ENCODE data around the gene CIZ1.

CIZ1 gene

DNA sequence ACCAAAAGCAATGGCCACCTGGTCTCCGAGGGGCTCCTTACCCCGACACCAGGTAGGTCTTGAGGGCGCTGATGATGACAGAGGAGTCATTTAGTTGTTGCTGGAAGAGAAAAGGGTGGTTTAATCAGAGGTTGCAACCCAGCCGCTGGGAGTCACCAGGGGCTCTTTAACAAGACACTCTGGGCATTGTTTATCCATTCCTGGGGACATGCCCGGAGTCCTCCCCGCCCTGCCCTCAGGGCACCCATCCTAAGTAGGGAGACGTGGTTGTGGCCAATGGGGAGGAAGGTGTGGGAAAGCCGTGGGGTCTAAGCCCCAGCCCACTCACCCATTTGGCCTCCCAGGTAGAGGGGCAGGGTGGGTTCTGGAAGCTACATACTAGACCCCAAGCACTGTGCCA lies 66.9 kb downstream of the CIZ1 start:
- no peak for DNase-seq

- DNase-seq, result no peak
These were observed 67.8 kb downstream of the CIZ1 start for GRCh38 chr9:128123451-128124080.

DNA sequence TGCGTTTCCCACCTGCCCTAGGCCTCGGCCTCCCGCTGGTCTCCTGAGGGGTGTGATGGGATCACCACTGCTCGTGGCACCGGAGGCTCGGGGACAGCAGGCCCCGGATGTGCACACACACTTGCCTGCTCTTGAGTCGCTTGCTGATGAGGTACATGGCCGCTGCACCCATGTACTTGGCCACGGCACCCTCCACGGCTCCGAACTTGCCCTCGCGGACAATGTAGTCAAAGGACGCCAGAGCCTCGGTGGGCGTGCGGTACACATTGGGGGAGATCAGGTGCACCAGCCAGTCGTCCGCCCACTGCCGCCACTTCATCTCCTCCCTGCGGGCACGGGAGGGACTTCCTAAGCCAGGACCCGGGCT lies 68.6 kb downstream of the CIZ1 start:
- DNase-seq, result no peak

GRCh38 chr9:128121924-128122808 lies 69.2 kb downstream of the CIZ1 start:
- DNase-seq, result no peak

DNA sequence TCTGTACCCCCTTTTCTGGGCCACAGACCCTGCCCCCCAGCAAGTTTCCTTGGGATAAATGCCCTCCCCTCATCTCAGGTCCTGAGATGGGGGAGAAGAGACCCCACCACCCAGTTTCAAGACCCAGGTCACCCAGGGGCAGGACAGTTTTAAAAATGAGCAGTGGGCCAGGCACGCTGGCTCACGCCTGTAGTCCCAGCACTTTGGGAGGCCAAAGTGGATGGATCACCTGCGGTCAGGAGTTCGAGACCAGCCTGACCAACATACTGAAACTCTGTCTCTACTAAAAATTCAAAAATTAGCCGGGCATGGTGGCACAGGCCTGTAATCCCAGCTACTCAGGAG lies 69.9 kb downstream of the CIZ1 start:
- no peak for DNase-seq

DNA sequence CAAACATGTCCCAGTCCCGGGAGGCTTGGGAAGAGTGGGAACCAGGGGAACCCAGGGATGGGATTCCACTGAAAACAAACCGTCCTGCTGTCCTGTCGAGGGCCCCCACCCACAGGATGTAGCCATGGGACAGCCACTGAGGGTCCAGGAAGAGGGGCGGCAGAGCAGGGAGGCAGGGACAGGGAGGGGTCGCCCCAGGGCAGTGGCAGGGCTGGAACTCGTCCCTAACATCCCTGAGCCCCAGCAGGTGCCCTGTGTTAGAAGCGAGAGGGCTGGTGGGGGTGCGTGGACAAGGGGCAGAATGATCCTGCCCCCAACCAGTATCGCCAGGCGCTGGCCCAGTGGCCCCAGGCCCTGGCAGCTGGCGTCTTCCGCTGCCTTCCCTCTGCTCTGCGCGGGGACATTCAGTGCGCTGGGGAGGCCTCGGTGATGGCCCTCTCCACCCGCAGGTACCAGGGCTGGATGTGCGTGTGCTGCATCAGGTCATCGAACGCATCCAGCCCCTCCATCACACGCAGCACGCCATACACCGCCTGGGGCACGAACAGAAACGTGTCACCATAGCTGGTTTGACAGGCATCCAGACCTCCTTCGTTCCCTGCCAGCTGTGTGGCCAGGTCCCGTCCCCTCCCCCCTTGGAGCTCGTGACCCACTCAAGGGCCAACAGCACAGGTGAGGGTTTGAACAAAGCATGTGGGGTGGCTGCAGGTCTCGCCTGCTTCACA lies 70.5 kb downstream of the CIZ1 start:
- DNase-seq, result no peak

DNA sequence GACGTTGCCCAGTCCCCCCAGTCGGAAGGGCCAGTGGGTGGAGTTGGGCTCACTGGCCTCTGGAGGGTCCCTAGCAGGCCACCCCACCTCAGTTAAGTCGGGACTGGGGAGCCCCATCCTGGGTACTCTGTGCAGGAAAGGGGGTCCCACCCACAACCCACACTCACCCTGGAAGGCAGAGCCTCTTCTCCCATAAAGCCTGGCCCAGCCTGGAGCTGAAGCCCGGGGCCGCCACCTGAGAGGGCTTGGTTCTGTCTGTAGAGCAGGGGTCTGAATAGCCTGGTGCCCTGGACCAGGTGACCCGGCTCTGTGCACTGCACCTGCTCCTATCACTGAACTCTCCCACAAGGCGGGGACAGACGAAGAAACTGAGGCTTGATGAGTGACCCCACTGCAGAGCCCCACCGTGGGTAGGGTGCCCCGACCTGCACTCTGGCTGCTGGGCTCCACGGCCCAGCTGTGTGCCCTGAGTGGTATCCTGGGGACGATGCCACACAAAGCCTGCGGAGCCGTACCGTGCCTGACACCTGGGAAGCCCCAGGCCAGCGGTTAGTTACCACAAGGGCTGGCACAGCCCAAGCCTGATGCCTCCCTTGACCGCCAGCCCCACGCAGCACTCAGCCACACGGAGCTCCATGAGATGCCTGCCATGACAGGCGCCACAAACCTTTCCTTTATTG lies 71.2 kb downstream of the CIZ1 start:
- DNase-seq, result no peak

DNA sequence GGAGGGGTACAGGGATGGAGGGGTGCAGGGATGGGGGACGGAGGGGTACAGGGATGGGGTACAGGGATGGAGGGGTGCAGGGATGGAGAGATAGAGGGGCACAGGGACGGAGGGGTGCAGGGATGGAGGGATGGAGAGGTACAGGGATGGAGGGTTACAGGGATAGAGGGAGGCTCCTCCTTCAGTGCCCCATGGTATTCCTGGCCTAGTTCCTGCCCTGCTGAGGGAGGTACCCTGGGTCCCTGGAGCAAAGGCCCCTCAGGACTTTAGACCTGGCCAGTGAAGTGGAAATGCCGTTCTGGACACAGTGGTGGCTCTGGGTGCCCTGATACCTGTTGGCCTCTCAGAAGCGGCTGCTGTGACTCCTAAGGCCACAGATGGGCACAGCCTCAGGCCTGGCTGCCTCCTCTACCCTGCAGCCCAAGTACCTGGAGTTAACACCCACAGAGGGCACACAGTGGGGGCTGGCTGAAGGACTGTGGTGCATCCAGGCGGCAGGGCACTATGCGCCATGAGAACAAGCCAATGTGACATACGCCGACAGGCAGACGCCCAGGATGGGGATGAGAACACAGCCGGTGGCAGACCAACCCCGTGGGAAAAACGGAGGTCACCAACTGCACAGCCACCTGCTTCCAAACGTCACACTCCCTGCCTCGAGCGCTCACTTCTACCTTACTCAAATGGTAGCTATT lies 72.3 kb downstream of the CIZ1 start:
- DNase-seq, result no peak

GRCh38 chr9:128118472-128118857 lies 72.9 kb downstream of the CIZ1 start:
- no peak for DNase-seq

DNA sequence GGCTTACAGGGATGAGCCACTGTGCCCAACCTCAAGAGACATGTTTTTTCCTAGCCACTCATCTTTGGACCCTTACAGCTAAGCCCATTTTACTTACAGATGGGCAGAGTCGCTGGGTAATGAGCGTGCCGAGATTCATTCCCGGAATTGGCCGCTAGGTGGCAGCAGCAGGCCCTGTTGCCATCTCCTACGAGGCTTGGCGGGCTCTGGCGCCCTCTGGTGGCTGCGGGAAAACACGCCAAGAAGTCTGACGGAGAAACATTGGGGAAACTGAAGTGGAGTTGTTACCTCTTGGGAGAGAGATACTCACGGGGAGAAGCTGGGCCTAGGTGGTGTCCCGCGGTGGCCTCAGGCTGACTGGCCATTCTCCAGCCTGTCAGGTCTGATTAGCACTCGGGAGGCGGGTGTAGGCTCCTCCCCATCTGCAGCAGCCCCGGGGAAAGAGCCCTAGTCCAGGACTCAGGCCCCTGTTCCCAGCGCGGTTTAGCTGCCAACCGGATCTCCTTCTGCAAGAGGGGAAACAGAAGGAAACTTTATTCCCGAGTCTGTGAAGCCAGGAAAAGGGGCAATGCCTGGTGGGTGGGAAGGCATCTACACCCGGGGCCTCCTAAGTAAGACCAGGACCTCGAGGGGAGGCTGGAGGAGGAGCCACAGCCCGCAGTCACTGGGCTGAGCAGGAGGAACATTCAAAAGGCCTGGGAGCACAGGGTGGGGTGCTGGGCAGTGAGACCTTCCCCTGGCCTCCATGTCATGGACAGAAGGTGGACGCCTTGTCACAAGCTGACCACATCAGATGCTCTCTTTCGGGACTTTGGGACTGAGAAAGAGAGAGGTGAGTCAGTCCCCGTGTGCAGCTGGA lies 73.5 kb downstream of the CIZ1 start:
- peak; percentile 89 to 99 for DNase-seq

DNA sequence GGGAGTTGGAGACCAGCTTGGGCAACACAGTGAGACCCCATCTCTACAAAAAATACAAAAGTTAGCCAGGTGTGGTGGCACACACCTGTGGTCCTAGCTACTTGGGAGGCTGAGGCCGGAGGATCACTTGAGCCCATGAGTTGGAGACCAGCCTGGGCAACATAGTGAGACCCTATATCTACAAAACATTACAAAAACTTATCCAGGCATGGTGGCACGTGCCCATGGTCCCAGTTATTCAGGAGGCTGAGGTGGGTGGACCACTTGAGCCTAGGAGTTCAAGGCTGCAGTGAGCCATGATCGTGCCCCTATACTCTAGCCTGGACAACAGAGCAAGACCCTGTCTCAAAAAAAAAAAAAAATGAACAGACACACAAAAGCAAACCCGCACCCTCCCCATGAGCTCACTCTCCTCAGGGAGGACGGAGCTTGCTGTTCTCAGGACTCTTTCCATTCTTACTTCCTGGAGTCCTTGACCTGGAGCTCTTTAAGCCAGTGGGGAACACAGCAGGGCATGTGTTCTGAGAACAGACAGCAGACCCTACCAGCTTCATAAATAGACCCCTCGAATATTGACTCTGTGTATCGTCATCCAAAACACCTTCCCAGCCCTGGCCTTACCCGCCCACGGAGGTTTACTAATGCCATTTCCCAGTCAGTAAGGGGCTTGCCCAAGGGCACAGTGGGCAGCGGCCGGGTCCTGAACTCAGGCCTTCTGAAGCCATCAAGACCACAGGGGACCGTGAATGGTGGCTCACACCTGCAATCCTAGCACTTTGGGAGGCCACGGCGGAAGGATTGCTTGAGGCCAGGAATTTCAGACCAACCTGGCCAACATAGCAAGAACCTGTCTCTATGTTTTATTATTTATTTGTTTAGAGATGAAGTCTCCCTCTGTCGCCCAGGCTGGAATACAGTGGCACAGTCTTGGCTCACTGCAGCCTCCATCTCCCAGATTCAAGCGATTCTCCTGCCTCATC lies 75.0 kb downstream of the CIZ1 start:
- DNase-seq, result no peak

Data from stimulated activated CD4-positive, alpha-beta T cell treated with anti-CD3 and anti-CD28 coated beads, Interleukin-4, amount 100 ng/mL, for 4 hours (primary cell).